Right lobe of liver (tissue), 6 donors: ENCODE results near the gene ANLN. TPM values are rescaled to one million over a fixed set of nuclear protein-coding genes. Genes with fewer than 3 reads are reported as not detected.
"Not testable (repeated sequence)": the region's sequence is repeated elsewhere in the genome, so short reads cannot be mapped to it uniquely, and the experiment has no call there.

Experiments used
- ATAC-seq, 4 donors: fragments of 200-7000 bp; cut with Tn5 transposase; one replicate each; pipeline ENCODE4 v1.9.1; 2020; ENCODE audit warnings: mild to moderate bottlenecking in 4 of 4, moderate library complexity in 4 of 4
- DNase-seq, 3 donors: peaks; one replicate each; pipeline ENCODE4 v3.0.0-alpha.2; 2020
- H3K27ac ChIP-seq, 3 donors: fragments of 200-600 bp; one replicate each; pipeline ENCODE4 v1.8.0; 2022
- H3K27me3 ChIP-seq, 2 donors: fragments of 200-600 bp; one replicate each; pipeline ENCODE4 v1.8.0; 2022
- H3K36me3 ChIP-seq, 4 donors: fragments of 200-600 bp; sonication (generic) in 1 of 4; one replicate each; pipeline versions ENCODE4 v1.5.1 to v1.8.0; 2017 to 2022; ENCODE audit warnings: control low read depth in 1 of 4
- H3K4me1 ChIP-seq, 4 donors: fragments of 200-600 bp; sonication (generic) in 1 of 4; one replicate each; pipeline versions ENCODE4 v1.5.1 to v1.8.0; 2017 to 2022; ENCODE audit warnings: control low read depth in 1 of 4
- H3K4me3 ChIP-seq, 3 donors: fragments of 200-600 bp; one replicate each; pipeline ENCODE4 v1.8.0; 2022
- H3K9me3 ChIP-seq, 4 donors: fragments of 200-600 bp; sonication (generic) in 1 of 4; one replicate each; pipeline versions ENCODE4 v1.5.1 to v1.8.0; 2017 to 2022; ENCODE audit warnings: control low read depth in 1 of 4
- CTCF ChIP-seq, 4 donors: fragments of 200-600 bp in 3 of 4; fragments of 450-650 bp in 1 of 4; IDR thresholded peaks; one replicate each; pipeline versions ENCODE4 v1.5.1 to v1.8.0; 2016 to 2022; ENCODE audit warnings: antibody characterized with exemption in 4 of 4, mild to moderate bottlenecking in 2 of 4
- POLR2A ChIP-seq: fragments of 450-650 bp; IDR thresholded peaks from one replicate; pipeline ENCODE4 v1.6.1; 2017; ENCODE audit warnings: antibody characterized with exemption, mild to moderate bottlenecking
- WGBS: methylation state at CpG from one replicate; pipeline ENCODE4 v1.1.6; 2018; ENCODE audit warnings: low coverage, low lambda C conversion rate; ENCODE audit not compliant: insufficient coverage; ENCODE audit errors: missing lambda C conversion rate; 5-methylcytosine and 5-hydroxymethylcytosine counted together
- intact Hi-C, 2 donors: fragments of 100-400 bp; cut with DNase I; formaldehyde crosslinking; loops; one replicate each; pipeline versions ENCODE4 v1.11.2 to v1.14.1; 2022
- total RNA-seq, 6 experiments: library from RNA; depleted of rRNA in 2 of 6; stranded (reverse); fragments of >200 nt in 2 of 6; fragmentation: NEBNext Ultra II Directional in 3 of 6; extraction: Animal tissue kit (Norgen Biotek cat#: 25700) in 3 of 6; gene quantifications; one replicate each; pipeline versions ENCODE4 v1.1.0 to v1.2.4, GENCODE V29; 2016 to 2023
- donor health status: DM: no; HTN: yes; CAD: no.
- donor health status: DM: no; HTN: no; CAD: no.
- donor health status: DM: no; HTN: no; CAD: no.
- donor health status: DM: no; HTN: yes; CAD: no.
- donor health status: DM: no; HTN: yes; CAD: no.

Gene ANLN
- total RNA-seq, 6 experiments from 2014 or later: 0.44 to 7.8 (median 2.2) TPM

DNA sequence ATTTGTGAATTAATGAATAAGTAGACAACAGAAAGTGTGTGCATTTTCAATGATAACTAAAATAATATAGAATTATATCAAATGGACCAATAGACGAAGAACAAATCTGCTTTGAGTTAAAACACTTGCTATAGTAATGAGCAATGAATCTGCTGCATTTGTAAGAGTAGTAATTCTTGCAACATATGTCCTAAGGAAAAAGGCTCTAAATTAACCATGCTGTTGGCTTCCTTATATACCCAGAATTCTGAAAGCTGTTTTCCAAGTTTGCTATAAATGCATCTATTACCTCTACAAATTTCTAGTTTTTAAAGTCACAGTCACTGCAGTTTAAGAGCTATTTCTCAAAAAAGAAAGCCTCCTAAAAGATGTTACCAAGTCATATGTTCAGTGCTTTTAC is 20.5 kb upstream of the ANLN start:
- no peak overlapping the region for H3K4me3 ChIP-seq
- TF ChIP-seq CTCF (IDR thresholded peaks at IDR 0.05) (no peak), POLR2A (no peak)
- no peaks in the 10 kb centered on the region for H3K27me3 ChIP-seq
- DNase-seq (no peak), ATAC-seq (no peak)
- H3K27ac ChIP-seq: no peak overlapping the region
- intact Hi-C loops: no loop called here
- no peaks in the 10 kb centered on the region for H3K36me3 ChIP-seq
- no peaks in the 10 kb centered on the region for H3K9me3 ChIP-seq
- H3K4me1 ChIP-seq: no peaks in the 10 kb centered on the region
- WGBS: 92% methylated on average over 1 of the region's 1 CpG

DNA sequence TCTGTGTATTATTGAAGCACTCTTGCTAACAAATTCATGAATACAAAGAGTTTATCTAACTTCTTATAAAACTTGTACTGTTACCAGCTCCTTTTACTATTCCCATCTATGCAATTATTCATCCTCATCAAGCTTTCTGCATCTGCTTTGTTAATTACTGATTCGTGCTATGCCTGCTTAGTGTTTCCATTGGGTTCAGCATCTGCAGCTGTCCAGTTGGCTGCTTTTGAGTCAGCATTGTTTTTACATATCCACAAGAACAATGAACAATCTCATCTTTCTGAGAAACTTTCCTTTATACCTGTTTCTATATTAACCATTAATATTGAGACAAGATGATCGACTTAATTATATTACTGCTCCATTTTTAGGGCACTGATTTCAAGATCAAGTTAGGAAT is 19.6 kb upstream of the ANLN start:
- Histone ChIP-seq H3K4me1 (no peaks in the 10 kb centered on the region), H3K27me3 (no peaks in the 10 kb centered on the region), H3K4me3 (no peak overlapping the region), H3K36me3 (no peaks in the 10 kb centered on the region), H3K27ac (no peak overlapping the region), H3K9me3 (no peaks in the 10 kb centered on the region)
- TF ChIP-seq CTCF (IDR thresholded peaks at IDR 0.05): no peak
- no peak for TF ChIP-seq POLR2A
- 78% methylated on average over 2 of the region's 2 CpGs for WGBS
- DNase-seq: no peak
- intact Hi-C loops: no loop called here
- ATAC-seq: no peak

DNA sequence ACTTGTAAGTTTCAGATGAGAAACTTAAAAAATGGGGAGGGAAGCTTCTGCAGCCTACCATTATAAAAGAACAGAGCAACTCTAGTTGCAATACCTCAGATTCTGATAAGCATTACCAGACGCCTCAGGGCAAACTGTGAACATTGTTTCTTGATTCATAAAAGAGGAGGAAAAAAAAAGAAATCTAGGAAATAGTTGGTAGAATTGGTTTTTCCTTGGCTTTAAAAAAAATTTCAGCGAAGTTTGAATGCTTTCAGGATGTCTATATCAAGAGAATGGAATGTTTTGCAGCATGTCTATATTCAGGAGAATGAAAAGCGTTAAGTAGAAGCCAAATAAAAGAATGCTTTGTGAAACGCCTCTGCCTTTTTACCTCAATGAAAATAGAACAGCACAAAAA is 17.5 kb upstream of the ANLN start:
- DNase-seq: no peak
- intact Hi-C loops: no loop called here
- H3K4me1 ChIP-seq: no peaks in the 10 kb centered on the region
- H3K9me3 ChIP-seq: no peaks in the 10 kb centered on the region
- no peak for ATAC-seq
- H3K27ac ChIP-seq: no peak overlapping the region
- 62% methylated on average over 4 of the region's 4 CpGs for WGBS
- no peak overlapping the region for H3K4me3 ChIP-seq
- TF ChIP-seq POLR2A (no peak), CTCF (IDR thresholded peaks at IDR 0.05) (no peak)
- H3K36me3 ChIP-seq: no peaks in the 10 kb centered on the region
- H3K27me3 ChIP-seq: no peaks in the 10 kb centered on the region

DNA sequence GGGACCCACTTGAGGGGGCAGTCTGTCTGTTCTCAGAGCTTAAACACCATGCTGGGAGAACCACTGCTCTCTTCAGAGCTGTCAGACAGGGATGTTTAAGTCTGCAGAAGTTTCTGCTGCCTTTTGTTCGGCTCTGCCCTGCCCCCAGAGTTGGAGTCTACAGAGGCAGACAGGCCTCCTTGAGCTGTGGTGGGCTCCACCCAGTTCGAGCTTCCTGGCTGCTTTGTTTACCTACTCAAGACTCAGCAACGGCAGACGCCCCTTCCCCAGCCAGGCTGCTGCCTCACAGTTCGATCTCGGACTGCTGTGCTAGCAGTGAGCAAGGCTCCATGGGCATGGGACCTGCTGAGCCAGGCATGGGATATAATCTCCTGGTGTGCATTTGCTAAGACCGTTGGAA is 11.1 kb upstream of the ANLN start:
- DNase-seq, H3K36me3 ChIP-seq, H3K4me3 ChIP-seq, H3K9me3 ChIP-seq, H3K4me1 ChIP-seq, intact Hi-C loops, H3K27me3 ChIP-seq, H3K27ac ChIP-seq, ATAC-seq: not testable (repeated sequence)
- WGBS: 60% methylated on average over 1 of the region's 7 CpGs

DNA sequence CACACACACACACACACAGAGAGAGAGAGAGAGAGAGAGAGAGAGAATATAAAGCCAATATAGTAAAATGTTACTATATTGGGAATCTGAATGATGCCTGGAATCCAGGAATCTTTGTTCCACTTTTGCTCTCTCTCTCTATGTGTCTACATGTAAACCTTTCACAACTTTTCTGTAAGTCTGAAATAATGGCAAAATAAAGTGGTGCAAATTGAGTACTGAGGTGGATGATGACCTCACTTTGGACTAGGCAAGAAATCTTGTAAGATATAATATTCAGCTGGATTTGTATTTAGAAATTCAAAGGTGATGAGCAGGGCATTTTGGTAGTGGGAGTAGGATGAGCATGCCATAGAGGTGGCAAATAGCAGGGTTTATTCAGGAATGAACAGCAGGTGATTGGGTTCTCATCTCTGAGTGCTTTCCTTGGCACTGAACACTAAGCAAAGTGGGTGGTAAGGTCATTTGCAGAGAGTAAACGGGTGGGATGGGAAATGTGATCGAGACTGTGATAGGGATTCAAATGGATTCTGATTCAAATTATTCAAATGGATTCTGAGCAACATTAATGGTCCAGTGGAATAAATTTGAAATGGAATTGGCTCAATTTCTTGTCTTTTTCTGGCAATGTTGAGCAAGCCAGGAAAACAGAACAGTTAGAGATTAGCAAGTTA is 9.7 kb upstream of the ANLN start:
- Histone ChIP-seq H3K4me1 (no peaks in the 10 kb centered on the region), H3K9me3 (no peaks in the 10 kb centered on the region), H3K27ac (no peak overlapping the region), H3K36me3 (no peaks in the 10 kb centered on the region), H3K27me3 (no peaks in the 10 kb centered on the region), H3K4me3 (no peak overlapping the region)
- ATAC-seq: no peak
- no peak for TF ChIP-seq POLR2A
- no peak for TF ChIP-seq CTCF (IDR thresholded peaks at IDR 0.05)
- WGBS: 88% methylated on average over 2 of the region's 2 CpGs
- no peak for DNase-seq
- intact Hi-C loops: no loop called here
